DMS79 (cell line): ENCODE data around the gene VKORC1.

Experiments used
- DNase-seq: peaks from one replicate; lab custom pipeline; 2025; lab: John Stamatoyannopoulos, UW

The VKORC1 gene

DNA sequence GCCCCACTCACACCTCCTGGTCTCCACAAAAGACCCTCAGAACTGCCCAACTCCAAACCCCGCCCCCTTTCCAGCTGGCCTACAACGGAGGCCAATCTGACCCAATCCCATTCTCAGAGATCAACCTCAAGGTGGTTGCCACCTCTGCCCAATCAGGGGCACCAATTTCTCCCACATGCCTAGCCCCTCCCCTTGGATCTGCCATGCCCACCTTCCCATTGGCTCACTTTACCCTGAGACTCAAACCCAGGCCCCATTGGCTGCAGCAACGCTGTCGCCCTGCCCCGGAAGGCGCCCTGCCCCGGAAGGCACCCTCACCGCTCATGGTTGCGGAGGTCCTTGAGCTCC lies 31.1 kb downstream of the VKORC1 start:
- DNase-seq, result no peak

DNA sequence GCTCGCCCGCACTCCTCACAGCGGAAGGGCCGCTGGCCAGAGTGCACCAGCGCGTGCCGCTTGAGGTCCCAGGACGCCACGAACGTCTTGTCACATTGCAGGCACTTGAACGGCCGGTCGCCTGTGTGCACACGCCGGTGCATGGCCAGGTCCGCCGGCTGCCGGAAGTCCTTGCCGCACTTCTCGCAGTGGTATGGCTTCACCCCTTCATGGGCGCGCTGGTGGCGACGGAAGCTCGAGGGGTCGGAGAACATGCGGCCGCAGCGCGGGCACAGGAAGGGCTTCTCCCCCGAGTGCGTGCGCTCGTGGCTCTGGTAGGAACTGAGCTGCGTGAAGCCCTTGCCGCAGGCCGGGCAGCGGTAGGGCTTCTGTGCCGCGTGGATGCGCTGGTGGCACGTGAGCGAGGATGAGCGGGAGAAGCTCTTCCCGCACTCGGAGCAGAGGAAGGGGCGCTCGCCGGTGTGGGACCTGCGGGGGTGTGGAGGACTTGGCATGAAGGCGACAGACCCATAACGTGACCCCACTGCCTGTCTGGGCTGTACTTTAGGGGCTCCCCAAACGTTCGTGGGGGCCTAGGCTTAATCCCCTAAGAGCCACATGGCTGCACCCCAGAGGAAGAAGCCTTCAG lies 32.7 kb downstream of the VKORC1 start:
- DNase-seq, result no peak

DNA sequence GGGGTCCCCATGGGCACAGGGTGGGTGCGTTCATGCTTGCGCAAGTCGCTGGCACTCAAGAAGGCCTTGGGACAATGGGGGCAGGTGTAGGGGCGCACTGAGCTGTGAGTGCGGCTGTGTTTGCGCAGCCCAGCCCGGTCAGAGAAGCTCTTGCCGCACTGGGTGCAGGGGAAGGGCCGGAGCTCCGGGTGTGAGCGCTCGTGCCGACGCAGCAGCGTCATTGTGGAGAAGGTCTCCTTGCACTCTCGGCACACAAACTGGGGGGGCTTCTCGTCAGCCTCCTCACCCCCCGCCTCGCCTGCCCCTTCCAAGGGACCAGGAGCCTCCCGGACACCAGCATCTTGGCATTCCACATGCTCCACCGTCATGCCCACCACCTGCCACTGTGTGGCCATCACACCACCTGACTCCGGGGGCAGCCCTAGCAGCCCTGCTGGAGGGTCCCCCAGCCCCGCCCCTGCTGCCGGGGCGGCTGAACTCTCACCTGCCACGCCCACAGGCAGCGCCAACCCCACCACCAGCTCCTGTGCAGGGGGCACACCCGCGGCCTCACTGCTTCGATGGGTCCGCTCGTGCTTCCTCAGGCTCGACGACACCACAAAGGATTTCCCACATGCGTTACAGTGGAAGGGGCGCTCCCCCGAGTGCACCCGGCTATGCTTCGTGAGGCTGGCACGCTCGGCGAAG lies 33.3 kb downstream of the VKORC1 start:
- DNase-seq, result no peak

DNA sequence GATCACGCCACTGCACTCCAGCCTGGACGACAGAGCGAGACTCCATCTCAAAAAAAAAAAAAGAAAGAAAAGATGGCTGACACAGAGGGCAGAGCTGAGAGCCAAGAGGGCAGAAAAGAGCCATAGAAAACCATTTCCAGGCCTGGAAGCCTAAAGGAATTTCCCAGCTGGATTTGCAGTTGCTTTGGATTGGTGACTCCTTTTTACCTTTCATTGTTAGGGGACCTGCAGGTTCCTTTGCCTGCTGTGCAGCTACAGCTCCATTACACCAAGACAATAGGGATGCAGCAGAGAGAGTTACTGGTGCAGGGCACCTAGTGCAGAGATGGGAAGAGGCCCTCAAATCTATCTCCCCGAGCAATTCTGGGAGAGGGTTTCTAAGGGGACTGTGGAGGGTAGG lies 39.0 kb downstream of the VKORC1 start:
- no peak for DNase-seq

DNA sequence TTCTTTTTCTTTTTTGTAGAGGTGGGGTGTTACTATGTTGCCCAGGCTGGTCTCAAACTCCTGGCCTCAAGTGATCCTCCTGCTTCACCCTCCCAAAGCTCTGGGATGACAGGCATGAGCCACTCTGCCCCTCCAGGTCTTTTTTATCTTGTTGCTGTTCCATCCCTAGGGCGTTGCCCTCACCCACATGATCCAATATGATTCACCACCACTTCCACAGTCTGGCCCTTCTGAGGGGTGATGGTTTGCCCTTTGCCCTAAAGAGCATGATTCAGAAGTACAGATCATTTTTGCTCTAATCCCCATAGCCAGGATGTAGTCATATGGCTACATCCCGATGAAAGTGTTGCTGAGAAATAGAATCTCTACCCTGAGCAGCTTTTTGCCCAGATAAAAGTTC lies 42.5 kb downstream of the VKORC1 start:
- DNase-seq, result no peak

DNA sequence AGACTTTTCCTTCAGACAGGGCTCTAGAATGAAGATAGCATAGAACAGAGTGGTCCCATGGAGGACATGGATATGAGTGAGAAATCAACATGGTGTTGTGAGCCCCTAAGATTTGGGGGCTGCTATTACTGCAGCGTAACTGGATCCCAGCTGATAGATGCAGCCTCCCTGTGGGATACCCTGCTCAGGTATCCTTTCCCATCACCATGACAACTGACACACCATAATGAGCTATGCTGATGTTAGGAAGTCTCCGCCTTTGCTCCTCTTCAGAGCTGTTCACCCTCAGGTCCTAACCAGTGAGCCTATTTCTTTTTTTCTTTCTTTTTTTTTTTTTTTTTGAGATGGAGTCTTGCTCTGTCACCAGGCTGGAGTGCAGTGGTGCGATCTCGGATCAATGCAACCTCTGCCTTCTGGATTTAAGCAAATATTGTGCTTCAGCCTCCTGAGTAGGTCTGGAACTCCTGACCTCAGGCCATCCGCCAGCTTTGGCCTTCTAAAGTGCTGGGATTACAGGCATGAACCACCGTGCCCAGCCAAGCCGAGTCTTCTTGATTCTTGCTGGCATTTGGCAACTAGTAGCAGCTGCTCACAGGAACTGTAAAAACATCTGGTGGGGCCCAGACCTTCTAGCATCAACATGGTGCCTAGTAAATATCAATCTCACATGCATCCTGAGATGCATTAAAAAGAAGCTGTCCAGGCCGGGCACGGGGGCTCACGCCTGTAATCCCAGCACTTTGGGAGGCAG lies 44.1 kb downstream of the VKORC1 start:
- DNase-seq, result no peak

DNA sequence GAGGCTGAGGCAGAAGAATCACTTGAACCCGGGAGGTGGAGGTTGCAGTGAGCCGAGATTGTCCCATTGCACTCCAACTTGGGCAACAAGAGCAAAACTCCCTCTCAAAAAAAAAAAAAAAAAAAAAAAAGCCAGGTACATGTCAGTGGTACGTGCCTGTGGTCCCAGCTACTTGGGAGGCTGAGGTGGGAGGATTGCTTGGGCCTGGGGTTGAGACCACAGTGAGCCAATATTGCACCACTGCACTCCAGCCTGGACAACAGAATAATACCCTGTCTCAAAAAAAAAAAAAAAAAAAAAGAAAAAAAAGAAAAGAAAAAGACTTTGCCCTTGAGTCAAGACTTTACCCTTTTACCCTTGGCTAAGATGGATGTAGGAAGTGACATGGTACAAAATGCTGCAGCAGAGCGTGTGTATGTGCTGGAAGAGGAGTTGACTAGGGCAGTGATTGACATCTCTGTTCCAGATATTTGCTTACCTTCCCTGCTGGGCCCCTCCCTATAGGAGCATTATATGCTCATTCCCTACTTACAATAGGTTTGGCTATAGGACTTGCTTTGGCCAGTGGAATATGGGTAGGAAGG lies 50.6 kb downstream of the VKORC1 start:
- DNase-seq, result no peak

DNA sequence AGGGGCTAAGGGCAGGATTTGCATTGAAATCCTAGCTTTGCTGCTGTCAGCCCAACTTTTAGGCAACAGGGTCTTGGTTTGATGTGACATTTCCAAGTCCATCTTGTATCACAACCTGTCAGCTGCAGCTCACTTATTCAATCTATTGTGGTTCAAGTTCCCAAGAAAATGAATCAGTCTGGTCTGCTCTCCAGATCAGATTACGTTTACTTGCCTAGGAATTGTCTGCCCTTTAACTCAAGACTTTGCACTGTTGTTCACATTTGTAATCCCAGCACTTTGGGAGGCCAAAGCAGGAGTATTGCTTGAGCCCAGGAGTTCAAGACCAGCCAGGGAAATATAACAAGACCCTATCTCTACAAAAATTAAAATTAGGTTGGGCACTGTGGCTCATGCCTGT lies 51.2 kb downstream of the VKORC1 start:
- no peak for DNase-seq

DNA sequence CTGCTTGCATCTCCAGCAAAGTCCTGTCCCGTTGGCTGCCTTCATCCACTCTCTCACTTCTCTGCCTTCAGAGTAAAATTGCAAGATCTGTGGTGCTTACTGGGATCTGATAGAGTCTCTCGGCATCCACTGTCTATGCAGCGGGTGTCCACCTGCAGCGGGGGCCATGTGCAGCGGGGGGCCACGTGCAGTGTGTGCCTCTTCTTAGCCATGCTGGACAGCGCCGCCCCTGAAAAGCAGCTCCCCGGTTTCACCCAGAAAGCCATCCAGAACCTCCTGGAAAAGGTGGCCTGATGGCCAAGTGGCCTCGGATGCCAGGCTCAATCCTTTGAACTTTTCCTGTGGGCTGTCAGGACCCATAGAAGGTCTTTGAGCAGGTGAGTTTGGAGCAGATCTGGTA lies 51.7 kb downstream of the VKORC1 start:
- no peak for DNase-seq
